RWPE2 (cell line): Measurements from ENCODE around the gene PCK1.

ENCODE experiments used
- ATAC-seq: fragments of 200-7000 bp; cut with Tn5 transposase; 3 replicates; pipeline ENCODE4 v1.9.1; 2021; ENCODE audit warnings: low read depth
- DNase-seq: peaks from one replicate; pipeline ENCODE4 v3.0.0-alpha.2; 2020; ENCODE audit warnings: low spot score
- H3K27ac ChIP-seq: fragments of 450-650 bp; 2 replicates; pipeline ENCODE4 v1.5.1; 2017; ENCODE audit warnings: mild to moderate bottlenecking; ENCODE audit not compliant: poor library complexity, severe bottlenecking
- H3K27me3 ChIP-seq: fragments of 250-450 bp; sonication (Bioruptor Pico); 2 replicates; pipeline ENCODE4 v1.5.1; 2021; ENCODE audit warnings: mild to moderate bottlenecking, moderate library complexity; ENCODE audit not compliant: insufficient read depth, poor library complexity, severe bottlenecking
- H3K36me3 ChIP-seq: fragments of 250-450 bp; sonication (Bioruptor Pico); 2 replicates; pipeline ENCODE4 v1.5.1; 2020; ENCODE audit warnings: low read depth, mild to moderate bottlenecking, moderate library complexity
- H3K4me1 ChIP-seq: fragments of 250-450 bp; sonication (Bioruptor Pico); 2 replicates; pipeline ENCODE4 v1.5.1; 2021; ENCODE audit warnings: mild to moderate bottlenecking, moderate library complexity; ENCODE audit not compliant: insufficient read depth, poor library complexity, severe bottlenecking
- H3K4me3 ChIP-seq: fragments of 250-450 bp; sonication (Bioruptor Pico); 2 replicates; pipeline ENCODE4 v1.5.1; 2021; ENCODE audit warnings: mild to moderate bottlenecking, moderate library complexity; ENCODE audit not compliant: severe bottlenecking
- H3K9me3 ChIP-seq: fragments of 250-450 bp; sonication (Bioruptor Pico); 2 replicates; pipeline ENCODE4 v1.5.1; 2021; ENCODE audit warnings: mild to moderate bottlenecking, moderate library complexity; ENCODE audit not compliant: severe bottlenecking
- TF ChIP-seq, protein P1 (sequence below): fragments of 450-650 bp; IDR thresholded peaks from one replicate; pipeline ENCODE4 v1.5.1; 2017; ENCODE audit warnings: mild to moderate bottlenecking, moderate library complexity; ENCODE audit not compliant: poor library complexity, severe bottlenecking

The PCK1 gene

DNA sequence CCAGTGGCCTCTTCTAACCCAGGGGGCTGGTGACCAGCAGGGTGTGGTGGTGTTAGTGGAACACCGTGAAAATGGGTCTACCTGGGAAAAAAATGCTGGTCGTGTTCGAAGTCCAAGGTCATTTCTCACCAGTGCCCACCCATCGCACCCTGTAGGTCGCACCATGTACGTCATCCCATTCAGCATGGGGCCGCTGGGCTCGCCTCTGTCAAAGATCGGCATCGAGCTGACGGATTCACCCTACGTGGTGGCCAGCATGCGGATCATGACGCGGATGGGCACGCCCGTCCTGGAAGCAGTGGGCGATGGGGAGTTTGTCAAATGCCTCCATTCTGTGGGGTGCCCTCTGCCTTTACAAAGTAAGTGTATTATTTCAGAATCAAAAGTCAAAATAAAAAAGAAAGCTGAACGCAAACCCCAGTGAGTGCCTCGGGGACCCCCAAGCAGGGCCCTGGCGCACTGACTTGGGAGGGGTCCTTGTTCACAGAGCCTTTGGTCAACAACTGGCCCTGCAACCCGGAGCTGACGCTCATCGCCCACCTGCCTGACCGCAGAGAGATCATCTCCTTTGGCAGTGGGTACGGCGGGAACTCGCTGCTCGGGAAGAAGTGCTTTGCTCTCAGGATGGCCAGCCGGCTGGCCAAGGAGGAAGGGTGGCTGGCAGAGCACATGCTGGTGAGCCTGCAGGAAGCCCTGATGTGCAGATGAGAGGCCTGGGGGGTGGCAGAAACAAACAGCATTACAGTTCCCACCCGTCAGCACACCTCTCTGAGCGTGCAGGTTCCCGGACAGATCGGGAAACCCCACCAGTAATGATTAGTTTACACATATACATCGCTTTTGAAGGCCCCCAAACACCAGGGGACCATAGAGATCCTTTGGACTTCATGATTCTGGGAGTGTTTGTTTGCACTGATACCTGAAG, 1.9 kb downstream of the PCK1 start:
- Histone ChIP-seq H3K27ac (no peak overlapping the region), H3K4me1 (no peaks in the 10 kb centered on the region), H3K36me3 (no peaks in the 10 kb centered on the region), H3K27me3 (peaks cover 93% of the 10 kb centered on the region), H3K4me3 (no peak overlapping the region), H3K9me3 (no peaks in the 10 kb centered on the region)
- TF ChIP-seq, protein P1, sequence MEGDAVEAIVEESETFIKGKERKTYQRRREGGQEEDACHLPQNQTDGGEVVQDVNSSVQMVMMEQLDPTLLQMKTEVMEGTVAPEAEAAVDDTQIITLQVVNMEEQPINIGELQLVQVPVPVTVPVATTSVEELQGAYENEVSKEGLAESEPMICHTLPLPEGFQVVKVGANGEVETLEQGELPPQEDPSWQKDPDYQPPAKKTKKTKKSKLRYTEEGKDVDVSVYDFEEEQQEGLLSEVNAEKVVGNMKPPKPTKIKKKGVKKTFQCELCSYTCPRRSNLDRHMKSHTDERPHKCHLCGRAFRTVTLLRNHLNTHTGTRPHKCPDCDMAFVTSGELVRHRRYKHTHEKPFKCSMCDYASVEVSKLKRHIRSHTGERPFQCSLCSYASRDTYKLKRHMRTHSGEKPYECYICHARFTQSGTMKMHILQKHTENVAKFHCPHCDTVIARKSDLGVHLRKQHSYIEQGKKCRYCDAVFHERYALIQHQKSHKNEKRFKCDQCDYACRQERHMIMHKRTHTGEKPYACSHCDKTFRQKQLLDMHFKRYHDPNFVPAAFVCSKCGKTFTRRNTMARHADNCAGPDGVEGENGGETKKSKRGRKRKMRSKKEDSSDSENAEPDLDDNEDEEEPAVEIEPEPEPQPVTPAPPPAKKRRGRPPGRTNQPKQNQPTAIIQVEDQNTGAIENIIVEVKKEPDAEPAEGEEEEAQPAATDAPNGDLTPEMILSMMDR = no peak
- DNase-seq = peak; percentile 82
- ATAC-seq = no peak

DNA sequence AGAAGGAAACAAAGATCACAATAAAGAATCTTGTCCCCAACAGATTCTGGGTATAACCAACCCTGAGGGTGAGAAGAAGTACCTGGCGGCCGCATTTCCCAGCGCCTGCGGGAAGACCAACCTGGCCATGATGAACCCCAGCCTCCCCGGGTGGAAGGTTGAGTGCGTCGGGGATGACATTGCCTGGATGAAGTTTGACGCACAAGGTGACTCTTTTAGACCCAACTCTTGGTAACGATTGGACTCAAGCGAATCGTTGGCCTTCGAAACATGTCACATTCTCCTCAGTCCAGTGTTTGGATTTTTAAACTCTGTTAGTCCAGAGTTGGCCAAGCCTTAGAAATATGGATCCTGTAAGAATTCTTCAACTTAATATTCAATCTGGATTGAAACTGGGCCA, 2.6 kb downstream of the PCK1 start:
- ATAC-seq = no peak
- no peaks in the 10 kb centered on the region for H3K9me3 ChIP-seq
- TF ChIP-seq, protein P1 = no peak
- H3K36me3 ChIP-seq = no peaks in the 10 kb centered on the region
- no peak overlapping the region for H3K27ac ChIP-seq
- no peaks in the 10 kb centered on the region for H3K4me1 ChIP-seq
- DNase-seq = no peak
- peaks cover 93% of the 10 kb centered on the region for H3K27me3 ChIP-seq
- H3K4me3 ChIP-seq = no peak overlapping the region

DNA sequence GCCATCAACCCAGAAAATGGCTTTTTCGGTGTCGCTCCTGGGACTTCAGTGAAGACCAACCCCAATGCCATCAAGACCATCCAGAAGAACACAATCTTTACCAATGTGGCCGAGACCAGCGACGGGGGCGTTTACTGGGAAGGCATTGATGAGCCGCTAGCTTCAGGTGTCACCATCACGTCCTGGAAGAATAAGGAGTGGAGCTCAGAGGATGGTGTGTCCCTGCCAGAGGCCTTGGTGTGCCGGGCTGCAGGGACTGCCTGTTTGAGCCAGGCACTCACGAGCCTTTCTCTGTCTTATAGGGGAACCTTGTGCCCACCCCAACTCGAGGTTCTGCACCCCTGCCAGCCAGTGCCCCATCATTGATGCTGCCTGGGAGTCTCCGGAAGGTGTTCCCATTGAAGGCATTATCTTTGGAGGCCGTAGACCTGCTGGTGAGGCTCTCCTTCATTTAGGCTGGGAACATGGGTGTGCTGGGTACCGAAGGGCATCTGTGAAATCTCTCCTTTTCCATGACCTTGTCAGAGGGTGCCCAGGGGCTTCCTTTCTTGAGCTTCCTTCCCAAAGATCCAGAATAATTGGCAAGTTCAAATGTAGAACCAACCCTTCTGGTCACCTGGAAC, 3.4 kb downstream of the PCK1 start:
- TF ChIP-seq, protein P1 = no peak
- DNase-seq (peak; percentile 66), ATAC-seq (no peak)
- Histone ChIP-seq H3K4me3 (no peak overlapping the region), H3K4me1 (no peaks in the 10 kb centered on the region), H3K27me3 (peaks cover 93% of the 10 kb centered on the region), H3K9me3 (no peaks in the 10 kb centered on the region), H3K27ac (no peak overlapping the region), H3K36me3 (no peaks in the 10 kb centered on the region)

DNA sequence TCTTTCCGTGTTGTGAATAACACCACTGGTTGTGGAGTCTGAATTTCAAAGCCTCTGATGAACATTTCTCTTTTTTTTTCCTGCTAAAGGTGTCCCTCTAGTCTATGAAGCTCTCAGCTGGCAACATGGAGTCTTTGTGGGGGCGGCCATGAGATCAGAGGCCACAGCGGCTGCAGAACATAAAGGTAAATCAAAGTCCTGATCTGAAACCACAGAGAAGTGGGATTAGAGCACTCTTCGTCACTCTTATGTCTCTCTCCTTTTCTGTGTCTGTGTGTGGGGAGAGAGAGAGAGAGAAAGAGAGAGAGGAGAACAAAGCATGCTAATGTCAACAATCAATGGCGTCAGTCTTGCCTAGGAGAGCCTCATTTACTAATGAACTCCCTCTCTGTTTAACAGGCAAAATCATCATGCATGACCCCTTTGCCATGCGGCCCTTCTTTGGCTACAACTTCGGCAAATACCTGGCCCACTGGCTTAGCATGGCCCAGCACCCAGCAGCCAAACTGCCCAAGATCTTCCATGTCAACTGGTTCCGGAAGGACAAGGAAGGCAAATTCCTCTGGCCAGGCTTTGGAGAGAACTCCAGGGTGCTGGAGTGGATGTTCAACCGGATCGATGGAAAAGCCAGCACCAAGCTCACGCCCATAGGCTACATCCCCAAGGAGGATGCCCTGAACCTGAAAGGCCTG, 4.2 kb downstream of the PCK1 start:
- Histone ChIP-seq H3K9me3 (no peaks in the 10 kb centered on the region), H3K27ac (no peak overlapping the region), H3K4me1 (no peaks in the 10 kb centered on the region), H3K36me3 (no peaks in the 10 kb centered on the region), H3K27me3 (peaks cover 93% of the 10 kb centered on the region), H3K4me3 (no peak overlapping the region)
- DNase-seq = peak; percentile 67
- ATAC-seq = no peak
- TF ChIP-seq, protein P1 = no peak
